CD4-positive, alpha-beta T cell treated with Interleukin-6 for 4 hours (primary cell): ENCODE measurements around the gene ENTPD1.
"Not testable (repeated sequence)": the region's sequence is repeated elsewhere in the genome, so short reads cannot be mapped to it uniquely, and the experiment has no call there.

Experiments
- DNase-seq: peaks from one replicate; pipeline ENCODE4 v3.0.0-alpha.2; 2020; ENCODE audit warnings: mixed read lengths

ENTPD1 gene

DNA sequence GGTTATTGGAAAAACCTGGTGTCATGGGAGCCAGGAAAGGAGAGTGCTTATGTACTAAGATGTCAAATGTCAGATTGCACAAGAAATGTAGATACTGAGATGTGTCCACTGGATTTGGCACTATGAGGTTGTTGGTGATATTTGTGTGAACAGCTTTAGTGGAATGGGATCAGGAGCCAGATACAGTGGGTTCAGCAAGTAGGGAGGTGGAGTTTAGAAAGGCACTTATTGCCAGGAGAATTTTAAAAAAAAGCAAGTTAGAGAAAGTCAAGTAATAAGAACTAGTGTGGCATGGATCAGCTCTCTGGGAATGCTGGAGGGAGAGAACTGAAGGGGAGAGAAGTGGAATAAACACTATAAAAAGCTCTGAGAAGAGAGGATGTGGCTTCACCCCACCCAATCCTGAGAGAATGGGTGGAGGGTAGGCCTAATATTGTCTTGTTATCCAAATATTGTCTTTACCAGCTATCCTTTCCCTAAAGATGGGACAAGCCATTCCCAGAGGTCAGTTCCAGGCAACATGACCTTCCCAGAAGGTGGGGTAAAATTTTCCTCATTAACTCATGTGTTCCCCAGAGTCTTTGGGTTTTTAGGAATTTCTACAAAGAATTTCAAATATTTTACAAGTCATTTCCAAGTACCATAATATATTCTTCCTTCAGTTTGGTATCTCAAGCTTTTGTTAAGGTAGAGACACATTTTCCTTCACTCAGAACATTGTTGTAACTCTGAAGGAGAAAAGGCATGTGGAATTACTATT lies 42.3 kb downstream of the ENTPD1 start:
- no peak for DNase-seq

DNA sequence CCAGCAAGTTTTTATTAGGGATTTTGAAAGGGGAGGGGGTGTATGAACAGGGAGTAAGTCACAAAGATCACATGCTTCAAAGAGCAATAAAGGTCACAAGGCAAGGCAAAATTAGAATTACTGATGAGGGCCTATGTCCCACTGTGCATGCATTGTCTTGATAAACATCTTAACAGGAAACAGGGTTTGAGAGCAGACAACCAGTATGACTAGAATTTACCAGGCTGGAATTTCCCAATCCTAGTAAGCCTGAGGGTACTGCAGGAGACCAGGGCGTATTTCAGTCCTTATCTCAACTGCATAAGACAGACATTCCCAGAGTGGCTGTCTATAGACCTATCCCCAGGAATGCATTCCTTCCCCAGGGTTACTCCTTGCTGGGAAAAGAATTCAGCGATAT lies 44.3 kb downstream of the ENTPD1 start:
- not testable (repeated sequence) for DNase-seq

DNA sequence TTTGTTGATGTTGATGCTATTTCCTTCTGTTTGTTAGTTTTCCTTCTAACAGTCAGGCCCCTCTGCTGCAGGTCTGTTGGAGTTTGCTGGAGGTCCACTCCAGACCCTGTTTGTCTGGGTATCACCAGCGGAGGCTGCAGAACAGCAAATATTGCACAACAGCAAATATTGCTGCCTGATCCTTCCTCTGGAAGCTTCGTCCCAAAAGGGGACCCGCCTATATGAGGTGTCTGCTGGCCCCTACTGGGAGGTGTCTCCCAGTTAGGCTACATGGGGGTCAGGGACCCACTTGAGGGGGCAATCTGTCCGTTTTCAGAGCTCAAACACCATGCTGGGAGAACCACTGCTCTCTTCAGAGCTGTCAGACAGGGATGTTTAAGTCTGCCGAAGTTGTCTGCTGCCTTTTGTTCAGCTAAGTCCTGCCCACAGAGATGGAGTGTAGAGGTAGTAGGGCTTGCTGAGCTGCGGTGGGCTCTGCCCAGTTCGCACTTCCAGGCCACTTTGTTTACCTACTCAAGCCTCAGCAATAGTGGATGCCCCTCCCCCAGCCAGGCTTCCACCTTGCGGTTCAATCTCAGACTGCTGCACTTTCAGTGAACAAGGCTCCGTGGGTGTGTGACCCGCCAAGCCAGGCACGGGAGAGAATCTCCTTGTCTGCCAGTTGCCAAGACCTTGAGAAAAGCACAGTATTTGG lies 50.9 kb downstream of the ENTPD1 start:
- peak; percentile 14 for DNase-seq

DNA sequence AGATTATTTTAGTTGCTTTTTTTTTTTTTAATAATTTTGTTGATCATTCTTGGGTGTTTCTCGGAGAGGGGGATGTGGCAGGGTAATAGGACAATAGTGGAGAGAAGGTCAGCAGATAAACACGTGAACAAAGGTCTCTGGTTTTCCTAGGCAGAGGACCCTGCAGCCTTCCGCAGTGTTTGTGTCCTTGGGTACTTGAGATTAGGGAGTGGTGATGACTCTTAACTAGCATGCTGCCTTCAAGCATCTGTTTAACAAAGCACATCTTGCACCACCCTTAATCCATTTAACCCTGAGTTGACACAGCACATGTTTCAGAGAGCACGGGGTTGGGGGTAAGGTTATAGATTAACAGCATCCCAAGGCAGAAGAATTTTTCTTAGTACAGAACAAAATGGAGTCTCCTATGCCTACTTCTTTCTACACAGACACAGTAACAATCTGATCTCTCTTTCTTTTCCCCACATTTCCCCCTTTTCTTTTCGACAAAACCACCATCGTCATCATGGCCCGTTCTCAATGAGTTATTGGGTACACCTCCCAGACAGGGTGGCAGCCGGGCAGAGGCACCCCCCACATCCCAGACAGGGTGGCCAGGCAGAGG lies 52.8 kb downstream of the ENTPD1 start:
- DNase-seq: not testable (repeated sequence)

DNA sequence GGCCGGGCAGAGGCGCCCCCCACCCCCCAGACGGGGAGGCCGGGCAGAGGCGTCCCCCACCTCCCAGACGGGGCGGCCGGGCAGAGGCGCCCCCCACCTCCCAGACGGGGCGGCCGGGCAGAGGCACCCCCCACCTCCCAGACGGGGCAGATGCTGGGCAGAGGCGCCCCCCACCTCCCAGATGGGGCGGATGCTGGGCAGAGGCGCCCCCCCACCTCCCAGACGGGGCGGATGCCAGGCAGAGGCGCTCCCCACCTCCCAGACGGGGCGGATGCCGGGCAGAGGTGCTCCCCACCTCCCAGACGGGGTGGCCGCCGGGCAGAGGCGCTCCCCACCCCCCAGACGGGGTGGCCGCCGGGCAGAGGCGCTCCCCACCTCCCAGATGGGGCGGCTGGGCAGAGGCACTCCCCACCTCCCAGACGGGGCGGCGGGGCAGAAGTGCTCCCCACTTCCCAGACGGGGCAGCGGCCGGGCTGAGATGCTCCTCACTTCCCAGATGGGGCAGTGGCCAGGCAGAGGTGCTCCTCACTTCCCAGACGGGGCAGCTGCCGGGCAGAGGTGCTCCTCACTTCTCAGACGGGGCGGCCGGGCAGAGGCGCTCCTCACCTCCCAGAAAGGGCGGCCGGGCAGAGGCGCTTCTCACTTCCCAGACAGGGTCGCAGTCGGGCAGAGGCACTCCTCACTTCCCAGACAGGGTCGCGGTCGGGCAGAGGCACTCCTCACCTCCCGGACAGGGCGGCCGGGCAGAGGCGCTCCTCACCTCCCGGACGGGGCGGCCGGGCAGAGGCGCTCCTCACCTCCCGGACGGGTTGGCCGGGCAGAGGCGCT lies 53.6 kb downstream of the ENTPD1 start:
- no peak for DNase-seq

DNA sequence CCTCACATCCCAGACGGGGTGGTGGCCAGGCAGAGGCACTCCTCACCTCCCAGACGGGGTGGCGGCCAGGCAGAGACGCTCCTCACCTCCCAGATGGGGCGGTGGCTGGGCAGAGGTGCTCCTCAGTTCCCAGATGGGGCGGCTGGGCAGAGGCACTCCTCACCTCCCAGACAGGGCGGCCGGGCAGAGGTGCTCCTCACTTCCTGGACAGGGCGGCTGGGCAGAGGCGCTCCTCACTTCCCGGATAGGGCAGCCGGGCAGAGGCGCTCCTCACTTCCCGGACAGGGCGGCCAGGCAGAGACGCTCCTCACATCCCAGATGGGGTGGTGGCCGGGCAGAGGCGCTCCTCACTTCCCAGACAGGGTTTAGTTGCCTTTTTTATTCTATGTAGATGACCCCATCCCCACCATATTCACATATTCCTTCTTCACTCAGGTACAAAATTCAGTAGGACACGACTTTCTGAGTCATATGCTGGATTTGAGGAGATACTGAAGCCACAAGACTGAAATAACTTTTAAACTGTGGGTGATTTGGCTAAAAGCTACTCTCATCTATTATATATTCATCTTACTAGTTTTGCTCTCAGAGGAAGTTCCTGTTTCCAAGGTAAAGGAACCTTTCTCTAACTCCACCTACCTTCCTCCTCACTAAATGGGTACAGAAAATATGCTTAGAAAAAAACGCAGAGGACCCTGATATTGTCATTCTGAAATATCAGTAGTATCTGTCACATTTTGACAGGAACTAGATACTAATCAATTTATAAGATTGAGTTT lies 54.4 kb downstream of the ENTPD1 start:
- no peak for DNase-seq

DNA sequence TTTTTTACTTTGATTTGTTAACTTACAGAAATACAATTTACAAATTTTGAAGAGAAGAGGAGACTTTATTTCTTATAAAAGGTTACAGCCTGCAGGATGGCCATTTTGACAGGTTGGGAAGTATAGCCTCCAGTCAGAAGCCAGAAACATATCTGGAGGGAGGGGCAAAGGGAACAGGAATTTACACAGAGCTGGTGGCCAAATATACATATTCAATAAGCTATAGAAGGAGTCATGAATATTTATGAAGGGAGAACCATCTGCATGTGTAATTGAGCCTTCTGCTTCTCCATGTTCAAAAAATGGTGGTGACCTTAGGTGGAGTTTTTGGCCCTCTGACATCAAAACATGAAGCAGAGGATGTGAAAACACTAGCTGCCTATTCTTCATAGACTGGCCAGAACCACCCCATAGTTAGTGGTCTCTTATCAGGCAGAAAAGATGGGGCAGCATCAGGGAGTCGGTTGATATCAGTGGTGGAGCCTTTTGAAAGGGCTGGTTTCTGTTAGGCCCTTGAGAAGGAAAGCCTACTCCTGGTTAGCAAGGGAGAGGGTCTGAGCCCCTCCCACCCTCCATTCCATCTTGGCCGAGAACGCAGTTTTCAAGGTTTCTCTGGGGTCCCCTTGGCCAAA lies 57.2 kb downstream of the ENTPD1 start:
- no peak for DNase-seq

DNA sequence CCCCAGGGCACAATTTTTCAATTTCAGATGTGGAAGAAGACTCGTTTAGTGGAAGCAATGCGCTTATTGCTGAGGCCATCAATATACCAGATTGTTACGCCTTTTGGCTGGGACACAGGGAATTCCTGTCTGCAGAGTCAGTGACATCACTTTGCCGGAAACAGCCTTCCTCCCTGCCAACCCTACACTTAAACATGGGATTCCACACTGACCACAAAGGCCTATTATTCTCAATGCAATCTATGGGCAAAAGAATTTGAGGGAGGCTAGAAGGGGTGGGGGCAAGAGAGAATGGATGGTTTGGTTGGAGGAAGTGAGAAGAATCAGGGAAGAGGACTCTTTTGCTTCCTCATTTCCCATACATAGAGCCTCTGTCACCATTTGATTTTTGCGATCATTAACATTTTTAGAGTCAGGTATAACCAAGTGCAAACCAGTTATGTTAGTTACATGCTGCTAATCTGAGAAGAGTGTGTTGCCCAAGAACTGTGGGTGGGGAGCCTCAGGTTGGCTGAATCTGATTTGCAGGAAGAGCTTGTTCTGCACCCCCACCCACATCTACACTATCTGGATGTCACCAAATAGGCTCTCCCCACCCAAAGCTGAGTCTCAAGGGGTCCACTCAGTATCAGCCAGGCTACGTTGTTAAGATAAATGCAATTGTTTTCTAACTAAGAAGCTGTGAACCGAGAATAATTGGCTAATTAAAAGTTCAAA lies 58.2 kb downstream of the ENTPD1 start:
- no peak for DNase-seq

DNA sequence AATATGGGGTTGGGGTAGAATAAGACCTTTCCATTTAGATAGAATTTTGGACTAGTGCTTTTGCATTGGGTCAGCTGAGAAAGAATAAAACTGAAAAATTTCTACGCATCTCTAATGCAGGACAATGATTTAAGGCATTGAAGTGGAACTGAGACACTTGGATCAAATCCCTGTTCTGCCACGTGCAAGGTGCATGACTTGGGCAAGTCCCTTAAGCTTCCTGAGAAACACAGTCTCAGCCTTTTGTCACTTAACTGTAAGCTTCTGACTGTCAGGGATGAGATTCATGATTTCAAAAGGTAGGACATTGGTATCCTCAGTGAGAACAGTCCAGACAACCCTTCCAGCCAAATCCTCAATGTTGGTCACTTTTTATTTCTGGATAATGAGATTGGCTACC lies 59.2 kb downstream of the ENTPD1 start:
- no peak for DNase-seq

DNA sequence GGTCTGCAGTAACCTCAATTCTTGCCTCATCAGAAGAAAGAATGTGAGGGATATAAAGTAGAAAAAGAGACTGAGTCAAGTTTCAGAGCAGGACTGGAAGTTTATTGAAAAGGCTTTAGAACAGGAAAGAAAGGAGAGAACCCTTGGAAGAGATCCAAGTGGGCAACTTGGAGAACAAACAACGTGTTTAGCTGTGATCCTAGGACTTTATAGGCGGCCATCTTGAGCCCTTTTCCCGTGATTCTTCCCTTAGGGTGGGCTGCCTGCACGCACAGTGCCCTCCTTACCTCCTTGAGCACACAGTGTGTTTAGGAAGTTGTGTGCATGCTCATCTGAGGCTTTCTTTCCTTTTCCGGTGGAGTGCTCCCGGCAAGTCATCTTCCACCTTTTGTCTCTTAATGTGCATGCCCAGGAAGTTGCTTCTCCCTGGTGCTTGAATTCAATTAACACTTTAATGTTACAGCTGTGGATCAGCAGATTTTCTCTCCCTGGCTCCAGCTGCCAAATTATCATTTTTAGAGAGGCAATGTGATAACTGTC lies 59.8 kb downstream of the ENTPD1 start:
- DNase-seq: no peak

DNA sequence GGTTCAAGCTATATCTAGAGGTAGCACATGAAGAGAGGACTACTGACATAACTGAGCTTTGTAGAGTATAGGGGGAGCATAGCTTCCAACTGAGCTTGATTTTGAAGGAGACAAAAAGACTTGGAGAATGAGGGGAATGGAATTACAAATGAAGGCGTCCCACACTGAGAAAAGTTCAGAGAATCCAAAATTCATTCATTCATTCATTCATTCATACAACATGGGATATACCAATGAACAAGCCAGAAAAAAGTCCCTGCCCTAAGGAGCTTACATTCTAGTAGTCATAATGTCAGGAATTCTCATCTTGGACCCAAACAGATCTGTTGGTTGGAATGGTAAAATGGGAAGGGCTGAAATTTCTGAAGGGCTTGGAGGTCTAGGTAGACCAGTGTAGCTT lies 62.0 kb downstream of the ENTPD1 start:
- DNase-seq: no peak

DNA sequence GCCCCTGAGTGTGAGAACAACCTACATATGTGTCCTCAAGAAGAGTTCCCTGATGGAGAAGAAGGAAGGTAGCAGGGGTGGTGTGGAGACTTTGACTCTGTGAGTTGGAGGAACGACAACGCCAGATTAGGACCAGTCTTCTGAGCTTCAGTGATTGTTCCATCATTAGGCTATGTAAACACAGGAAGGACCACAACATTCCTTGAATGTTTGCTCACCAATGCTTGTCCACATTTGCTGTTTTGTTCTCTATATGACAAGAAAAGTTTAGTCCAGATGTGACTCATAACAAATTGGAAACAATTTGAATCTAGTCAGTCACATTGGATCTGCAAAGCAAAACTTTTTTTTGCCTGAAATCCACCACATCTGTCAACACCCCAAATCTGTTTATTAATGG lies 62.7 kb downstream of the ENTPD1 start:
- DNase-seq: no peak

DNA sequence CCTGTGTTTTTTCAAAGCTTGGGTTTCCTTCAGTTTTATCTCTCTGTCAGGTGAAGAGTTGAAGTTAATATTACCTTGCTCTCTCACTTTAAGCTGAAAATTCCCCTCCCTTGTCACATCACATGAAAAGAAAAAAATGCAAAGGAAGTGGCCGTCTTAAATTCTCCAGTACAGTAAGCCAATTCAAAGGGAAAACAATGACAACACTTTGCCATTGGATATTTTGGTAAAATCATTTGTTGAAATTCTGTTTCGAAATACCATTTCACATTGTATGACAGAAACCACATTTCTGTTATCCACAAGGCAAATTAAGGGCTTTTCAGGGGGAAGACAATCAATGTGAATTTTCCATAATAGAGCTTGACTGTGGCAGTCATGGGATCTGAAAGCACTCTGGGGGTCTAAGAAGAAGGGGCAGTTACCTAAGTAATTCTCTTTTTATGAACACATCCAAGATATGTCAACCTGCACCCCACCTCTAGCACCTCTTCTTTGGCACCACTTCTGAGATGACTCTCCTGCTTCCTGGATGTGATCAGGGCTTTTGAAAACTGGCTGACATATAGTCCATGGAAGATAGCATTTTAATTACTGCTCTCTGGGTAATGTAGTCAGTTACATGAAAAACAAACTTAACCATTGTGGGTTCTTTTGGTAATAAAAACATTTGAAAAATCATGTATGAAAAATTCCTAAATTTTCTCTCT lies 63.8 kb downstream of the ENTPD1 start:
- no peak for DNase-seq

DNA sequence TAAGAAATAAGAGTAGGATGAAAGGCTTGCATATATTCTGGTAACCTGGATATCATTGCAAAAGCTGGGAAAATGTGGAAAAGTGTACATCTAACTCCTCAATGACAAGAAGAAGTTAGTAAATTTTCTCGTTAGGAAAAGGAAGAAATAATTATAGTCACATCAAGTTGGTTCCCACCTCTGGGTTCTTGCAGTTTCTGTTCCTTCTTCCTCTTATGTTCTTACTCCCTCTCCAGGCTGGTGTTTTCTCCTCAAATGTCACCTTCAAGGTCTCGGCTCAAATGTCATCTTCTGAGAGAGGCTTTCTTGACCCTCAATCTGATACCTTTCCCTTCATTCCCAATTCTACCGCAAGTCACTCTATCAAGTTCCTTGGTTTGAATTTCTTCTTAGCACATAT lies 64.4 kb downstream of the ENTPD1 start:
- DNase-seq: no peak

DNA sequence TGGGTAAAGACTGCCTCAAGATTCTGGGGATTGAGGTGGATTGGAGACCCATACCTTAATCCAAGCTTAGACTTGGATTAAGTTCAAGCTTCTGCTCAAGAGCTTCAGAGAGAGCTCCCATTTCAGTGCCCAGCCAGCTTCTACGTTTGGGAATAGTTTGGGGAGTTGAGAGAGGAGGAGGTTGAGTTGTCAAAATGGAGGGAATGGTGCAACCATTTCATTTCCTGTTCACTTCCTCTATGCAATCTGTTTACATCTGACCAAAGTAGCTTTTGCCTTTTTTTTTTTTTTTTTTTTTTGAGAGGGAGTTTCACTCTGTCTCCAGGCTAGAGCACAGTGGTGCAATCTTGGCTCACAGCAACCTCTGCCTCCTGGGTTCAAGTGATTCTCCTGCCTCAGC lies 65.8 kb downstream of the ENTPD1 start:
- no peak for DNase-seq

DNA sequence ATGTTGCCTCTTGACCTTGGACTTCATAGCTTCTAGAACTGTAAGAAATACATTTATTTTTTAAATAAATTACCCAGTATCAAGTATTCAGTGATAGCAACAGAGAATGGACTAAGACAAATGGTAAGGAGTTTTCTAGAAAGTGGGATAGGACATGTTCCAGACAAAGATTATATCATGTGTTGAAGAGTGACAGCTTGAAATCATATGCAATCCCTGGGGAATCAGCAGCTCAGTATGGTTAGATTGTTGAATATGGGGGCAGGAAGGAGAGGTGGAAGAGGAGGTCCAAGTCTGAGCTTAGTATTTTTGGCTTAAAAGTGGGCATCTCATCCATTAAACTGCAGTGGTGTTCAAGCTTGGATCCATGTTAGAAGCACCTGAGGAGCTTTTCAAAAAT lies 74.1 kb downstream of the ENTPD1 start:
- no peak for DNase-seq

DNA sequence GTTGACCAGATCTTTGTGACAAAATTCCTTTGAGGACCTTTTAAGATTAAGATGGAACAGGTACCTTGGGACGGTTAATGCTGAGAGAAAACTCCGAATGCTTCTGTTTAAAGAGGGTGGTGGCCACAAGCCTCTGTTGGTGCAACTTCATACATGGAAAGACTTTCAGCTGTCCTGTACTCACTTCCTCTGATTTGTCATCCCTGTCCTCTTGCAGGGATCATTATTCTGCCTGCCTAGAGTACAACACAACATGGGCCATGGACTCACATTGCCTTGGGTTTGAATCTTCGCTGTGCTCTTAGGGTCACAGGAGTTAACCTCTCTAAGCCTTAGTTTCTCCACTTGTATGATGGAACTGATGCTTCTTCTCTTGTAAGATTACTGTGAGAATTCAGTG lies 75.1 kb downstream of the ENTPD1 start:
- DNase-seq: no peak

DNA sequence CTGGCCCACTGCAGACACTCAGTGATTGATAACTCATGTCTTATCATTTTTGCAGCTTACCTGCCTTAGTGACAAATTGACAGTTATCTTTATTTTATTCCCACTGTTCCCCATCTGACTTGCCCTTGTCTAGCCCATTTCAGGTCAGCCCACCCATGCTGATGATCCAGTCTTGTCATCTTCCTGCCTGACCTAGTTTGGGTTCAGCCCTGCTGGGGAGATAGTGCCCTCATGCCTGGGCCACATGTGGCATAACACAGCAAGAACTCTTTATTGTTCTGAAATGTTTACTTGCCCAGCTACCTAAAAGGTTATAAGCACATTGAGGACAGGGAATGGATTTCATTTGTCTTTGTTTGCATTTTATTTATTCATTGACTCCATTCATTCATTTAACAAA lies 75.6 kb downstream of the ENTPD1 start:
- DNase-seq: no peak

DNA sequence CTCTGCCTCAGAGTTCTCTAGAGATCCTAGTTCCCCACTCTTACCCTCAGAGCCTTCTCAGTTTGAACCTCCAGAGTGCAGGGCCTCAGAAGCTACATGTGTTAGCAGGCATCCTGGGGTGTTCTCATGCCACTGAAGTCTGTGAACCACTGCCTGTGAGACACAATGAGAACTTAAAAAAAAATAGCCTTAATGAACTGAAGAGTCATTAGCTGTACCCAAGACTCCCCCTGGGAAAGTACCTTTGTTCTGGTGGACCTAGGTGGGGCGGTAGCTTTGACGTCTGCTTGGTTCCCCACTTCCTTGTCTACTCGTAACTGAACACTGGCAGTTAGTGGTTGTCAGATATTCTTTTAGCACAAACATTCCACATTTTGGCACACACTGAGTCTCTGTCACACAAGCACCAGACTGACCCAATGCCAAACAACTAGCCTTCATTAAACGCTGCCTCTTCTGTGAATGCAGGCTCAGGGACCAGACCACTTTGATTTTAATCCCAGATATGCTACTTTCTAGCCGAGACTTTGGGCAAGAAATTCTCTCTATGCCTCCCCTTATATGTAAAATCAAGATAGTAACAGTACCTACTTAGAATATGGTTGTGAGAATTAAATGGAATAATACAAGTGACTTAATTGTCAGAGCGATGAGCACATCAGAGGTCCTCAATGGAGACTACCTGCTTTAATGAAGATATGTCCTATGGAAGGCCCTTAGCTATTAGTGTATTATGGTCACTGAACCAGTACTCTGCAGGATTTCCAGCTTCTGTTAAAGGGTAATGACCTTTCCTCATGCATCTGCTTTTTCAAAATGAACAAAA lies 76.5 kb downstream of the ENTPD1 start:
- DNase-seq: peak; percentile 48
